Stimulated activated CD8-positive, alpha-beta memory T cell treated with anti-CD3 and anti-CD28 coated beads, Interleukin-12 subunit alpha, Interleukin-12 subunit beta, amount 100 ng/mL, for 4 hours (primary cell): ENCODE measurements around the gene OAT.

ENCODE experiments used
- DNase-seq: peaks from one replicate; pipeline ENCODE4 v3.0.0-alpha.2; 2020; ENCODE audit warnings: low read depth

Gene OAT

DNA sequence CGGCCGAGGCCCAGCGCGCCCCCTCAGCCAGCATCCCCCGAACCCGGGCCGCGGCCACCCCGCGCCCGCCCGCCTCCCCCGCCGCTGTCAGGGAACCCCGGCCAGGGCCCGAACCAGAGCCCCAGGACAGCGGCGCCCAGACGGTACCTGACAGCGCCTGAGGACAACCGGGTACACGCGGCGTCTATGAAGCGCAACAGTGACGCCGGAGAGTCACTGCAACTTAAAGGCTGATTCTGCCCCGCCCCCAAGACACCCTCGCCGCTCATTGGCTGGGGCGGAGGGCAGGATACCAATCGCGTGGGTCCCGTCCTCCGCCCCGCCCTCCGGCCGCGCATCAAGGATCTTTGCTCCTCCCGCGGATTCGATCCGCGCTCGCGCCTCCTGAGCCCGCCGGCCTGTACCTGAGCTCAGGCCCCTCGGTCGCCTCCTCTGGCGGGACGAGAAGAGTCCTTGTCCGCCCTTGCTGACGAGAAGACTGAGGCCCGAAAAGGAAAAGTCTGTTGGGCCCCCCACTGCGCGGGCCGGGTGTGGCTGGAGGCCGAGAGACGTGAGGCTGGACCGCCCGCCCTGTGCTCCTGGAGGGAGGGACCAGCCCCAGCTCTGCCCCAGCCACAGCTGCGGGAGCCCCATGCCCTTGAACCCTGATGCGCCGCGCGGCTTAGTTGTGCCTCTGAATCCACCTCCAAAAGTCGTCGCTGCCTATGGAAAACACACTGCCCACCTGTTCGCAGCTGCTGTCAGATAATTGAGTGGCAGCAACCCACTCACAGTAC, at the start of gene OAT:
TSS of gene OAT (minus strand) at position 198 of the 776 bp plus-strand sequence. CDS start 6,752 bp downstream, outside the sequence.
- DNase-seq = peak; percentile 90

DNA sequence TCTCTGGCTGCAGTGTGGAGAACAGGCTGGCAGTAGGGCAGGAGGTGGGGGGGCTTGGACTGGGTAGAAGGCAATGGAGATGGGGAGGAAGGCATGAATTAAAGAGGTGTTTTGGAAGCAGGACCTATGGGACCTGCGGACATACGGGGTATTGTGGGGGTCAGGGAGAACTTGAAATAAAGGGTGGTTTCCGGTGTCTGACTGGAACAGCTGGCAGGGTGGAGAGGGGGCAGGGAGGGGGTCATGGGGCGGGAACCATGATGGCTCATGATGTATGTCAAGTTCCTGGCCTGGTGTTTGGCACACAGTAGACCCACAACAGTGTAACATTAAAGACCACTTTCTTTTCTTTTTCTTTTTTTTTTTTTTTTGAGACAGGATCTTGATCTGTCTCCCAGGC, 48.4 kb upstream of the OAT start:
- no peak for DNase-seq

DNA sequence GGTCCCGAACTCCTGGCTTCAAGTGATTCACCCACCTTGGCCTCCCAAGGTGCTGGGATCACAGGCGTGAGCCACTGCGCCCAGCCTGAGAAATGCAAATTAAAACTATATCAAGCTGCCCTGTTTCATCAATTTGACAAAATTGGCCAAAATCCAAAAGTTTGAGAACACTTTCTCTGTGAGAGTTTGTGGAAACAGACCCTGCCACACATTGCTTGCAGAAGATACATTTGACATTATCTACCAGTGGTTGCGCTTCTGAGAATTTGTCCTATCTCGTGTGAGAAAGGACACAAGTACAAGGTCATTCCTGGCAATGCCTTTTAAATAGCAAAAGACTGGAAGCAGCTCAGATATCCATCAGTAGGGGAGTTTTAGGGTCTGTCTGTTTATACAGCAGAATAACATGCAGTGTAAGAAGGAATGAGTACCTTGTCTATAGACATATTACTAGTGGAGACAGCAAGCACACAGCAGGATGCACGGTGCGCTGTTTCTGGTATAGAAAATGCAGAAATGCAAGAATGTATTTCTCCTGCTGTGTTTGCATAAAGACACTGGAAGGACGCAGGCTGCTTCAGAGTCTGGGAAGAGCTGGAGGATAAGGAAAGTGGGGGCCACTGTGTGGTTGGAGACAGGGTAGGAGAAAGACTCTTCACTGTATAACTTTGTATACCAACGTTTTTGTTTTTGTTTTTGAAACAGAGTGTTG, 47.2 kb upstream of the OAT start:
- DNase-seq = no peak

DNA sequence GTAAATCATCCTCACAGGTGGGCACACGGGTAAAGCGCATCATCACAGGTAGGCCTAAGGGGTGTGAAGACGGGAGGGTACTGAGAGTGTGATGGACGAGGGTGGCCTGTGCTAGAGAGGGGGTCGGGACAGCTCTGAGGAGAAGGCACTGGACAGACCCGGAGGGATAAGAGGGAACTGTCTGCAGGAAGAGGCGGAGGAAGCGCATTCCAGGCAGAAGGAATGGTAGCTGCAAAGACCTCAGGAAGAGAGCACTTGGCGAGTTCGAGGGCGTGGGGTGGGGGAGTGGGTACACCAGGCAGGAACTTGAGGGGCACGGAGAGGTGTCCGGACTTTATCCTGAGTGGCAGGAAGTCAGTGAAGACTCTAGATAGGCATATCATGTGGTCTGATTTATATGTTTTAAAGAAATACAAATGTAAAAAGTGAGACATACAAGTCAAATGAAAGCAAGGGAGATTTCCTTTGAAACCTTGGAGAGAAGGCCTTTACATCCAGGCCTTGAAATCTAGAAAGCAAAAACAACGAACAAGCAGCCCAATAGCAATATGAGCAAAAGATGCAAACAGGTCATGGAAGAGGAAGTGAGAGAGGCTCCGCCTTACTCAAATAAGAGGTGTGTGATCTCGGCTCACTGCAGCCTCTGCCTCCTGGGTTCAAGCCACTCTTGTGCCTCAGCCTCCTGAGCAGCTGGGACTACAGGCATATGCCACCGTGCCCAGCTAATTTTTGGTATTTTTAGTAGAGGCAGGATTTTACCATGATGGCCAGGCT, 46.5 kb upstream of the OAT start:
- DNase-seq = no peak

DNA sequence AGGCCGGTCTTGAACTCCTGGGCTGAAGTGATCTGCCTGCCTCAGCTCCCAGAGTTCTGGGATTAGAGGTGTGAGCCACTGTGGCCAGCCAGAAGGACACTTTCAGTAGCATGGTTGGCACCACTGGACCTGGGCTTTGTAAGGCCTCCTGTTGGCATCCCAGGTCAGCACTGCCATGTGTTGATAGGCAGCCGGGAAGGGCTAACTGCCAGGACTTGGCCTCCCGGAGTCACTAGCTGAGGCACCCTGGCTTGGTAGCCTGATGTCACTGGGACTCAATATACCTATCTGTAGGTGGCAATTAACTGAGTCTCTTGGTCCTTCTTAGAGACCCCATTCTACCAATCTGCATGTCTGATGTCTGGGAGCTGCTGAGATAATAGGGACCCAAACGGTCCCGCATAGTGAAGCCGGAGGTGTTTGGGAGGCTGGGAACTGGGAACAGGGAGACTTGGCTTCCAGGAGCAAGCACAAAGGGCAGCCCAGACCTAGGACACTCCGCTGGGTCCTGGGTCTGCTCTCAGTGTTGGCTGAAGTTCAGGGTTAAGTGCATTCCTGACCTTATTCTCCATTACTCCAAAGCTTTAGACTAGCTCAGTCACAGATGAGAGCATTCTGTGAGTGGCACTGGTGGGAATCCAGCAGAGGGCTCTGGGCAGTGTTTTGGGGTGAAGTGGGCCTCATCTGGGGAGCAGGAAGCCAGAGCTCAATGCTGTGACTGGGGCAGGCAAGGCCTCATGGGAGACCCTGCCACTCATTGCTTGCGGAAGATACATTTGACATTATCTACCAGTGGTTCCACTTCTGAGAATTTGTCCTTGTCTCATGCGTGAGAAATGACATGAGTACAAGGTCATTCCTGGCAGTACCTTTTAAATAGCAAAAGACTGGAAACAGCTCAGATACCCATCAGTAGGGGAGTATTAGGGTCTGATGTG, 45.6 kb upstream of the OAT start:
- no peak for DNase-seq

DNA sequence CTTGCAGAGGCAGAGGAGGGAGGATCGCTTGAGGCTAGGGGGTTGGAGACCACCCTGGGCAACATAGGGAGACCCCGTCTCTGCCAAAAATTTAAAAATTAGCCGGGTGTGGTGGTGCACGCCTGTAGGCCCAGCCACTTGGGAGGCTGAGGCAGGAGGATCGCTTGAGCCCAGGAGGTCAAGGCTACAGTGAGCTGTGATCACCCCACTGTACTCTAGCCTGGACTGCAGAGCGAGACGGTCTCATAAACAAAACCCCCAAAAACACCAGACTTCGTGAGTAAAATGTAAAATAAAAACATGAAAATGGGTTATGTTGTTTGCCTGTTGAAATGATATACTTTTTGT, 43.6 kb upstream of the OAT start:
- no peak for DNase-seq

DNA sequence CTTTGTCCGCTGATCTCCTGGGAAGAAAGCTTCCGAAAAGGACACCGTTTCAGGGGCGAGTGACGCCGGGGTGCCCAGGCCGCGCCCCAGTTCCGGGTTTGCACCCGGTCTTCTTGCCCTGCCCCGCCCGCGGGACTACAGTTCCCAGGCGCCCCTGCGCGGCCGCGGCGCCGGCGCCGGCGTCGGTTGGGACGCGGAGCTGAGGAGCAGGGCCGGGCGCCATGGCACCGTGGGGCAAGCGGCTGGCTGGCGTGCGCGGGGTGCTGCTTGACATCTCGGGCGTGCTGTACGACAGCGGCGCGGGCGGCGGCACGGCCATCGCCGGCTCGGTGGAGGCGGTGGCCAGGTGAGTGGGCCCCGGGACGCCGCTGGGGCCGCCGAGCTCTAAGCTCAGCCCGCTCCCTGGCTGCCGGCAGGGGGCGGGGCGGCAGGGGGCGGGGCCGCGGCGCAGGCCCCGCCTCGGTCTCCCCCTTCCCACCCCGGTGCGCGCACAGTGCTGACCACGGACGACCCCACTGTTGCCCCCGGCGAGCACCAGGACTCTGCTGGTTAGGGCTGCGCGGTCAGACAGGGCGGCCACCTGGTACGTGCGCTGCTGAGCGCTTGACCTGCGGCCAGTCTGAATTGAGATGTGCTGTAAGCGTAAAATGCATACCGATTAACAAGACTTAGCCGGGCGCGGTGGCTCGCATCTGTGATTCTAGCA, 43.1 kb upstream of the OAT start, which contains the start of gene LHPP:
TSS of gene LHPP (plus strand) at position 182 of the 706 bp plus-strand sequence. CDS start at position 222, 40 bp downstream.
- peak; percentile 79 for DNase-seq

DNA sequence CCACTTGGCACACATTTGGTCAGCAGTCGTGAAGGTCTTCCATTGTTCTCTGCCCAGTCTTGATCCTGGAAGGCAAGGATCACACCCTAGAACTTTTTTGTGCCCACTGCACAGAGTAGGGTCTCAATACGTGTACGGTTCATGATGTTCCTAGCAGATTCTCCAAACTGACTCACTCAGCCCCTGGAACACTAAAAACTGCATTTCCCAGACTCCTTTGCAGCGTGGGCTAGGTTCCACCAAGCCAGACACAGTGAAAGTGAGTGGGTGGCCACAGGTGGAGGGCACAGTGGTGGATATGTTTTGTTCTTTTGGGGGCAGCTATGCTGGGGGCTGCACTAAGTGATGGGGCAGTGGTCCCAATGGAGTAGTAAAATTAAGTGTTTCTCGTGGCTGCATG, 41.4 kb upstream of the OAT start:
- no peak for DNase-seq

DNA sequence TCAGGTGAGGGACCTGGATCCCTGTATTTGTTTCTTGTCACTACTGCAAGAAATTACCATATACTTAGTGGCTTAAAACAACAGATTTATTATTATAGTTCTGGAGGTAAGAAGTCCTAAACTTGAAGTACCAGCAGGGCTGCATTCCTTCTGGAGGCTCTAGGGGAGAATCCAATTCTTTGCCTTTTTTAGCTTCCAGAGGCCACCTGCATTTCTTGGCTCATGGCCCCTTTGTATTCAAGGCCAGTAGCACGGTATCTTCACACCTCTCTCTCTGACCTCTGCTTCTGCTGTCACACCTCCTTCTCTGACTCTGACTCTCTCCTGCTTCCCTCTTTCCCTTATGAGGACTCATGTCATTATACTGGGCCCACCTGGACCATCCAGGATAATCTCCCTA, 40.7 kb upstream of the OAT start:
- DNase-seq = no peak

DNA sequence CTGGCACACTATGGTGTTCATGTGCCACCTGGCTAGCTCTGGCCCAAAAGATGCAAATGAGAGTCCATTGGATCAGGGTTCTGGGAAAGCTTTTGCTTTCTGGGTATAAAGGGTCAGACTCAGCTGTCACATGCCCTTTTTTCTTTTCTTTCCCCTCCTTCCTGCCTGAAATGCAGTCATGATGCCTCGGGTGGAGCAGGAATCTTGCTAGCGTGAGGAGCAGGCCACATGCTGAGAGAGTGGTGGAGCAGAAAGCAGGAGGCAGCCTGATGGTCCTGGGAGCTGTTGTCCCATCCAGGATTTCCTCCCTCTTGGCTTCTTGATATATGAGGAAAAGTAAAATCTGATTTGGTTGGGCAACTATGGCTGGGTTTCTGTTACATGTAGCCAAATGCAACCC, 40.2 kb upstream of the OAT start:
- DNase-seq = no peak

DNA sequence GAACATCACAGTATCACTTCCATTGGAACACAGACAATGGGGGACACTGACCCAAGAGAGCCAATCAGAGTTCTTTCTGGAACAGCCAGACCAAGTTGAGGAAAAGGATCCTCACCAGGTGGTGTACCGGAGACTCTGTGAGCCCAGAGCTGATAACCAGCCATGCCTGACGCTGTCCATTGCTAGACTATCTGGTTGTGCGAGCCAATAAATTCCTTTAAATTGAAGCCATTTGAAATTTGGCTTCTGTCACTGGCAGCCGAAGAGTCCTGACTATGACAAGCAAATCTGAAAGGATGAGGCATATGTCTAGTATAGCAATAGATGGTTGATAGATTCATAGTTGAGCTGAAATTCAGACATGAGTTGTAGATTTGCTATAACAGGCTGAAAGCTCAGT, 39.8 kb upstream of the OAT start:
- no peak for DNase-seq

DNA sequence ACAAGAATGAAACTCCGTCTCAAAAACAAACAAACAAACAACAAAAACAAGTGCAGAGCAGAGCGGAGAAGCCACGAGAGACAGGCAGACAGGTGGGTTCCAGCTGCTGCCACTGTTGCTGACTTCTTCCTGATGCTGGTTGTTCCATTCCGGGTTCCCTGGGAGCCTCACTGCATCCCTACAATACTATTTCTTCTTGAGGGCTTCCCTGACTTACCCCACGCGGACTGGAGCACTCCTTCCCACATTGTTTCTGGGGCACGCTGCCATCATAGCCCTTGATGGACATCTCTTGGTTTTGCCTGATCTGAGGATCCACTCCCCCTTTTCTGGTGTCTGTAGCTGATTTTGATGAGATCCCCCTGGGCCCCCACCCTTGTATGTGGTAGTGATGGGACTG, 36.7 kb upstream of the OAT start:
- no peak for DNase-seq

DNA sequence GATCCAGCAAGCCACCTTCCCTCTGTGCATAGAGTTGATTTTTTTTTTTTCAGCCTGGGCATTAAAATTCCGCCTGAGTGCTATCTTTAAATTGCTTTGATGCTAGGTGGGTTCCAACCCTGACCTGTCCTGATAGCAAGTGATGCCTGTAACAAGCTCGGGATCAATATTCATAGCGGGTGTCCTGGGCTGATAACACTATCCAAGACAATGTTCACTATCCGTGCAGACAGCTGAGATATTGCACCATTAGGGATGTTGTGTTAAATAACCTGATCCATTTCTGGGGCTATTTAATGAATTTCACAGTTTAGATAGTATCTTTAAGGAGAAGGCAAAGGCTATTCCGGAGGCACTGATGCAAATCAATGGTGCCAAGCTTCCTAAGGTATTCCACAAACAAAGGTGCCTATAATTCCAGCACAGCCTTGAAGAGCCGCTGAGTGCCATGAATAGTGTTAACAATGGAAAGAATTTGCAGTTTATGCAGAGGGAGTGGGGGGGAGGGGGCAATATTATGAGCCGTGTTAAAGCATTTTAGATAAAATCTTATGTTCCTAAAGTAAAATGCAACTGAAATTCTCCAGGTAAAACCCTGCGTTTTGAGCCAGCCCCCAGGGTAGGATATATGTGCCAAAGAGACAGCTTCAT, 35.4 kb upstream of the OAT start:
- no peak for DNase-seq

DNA sequence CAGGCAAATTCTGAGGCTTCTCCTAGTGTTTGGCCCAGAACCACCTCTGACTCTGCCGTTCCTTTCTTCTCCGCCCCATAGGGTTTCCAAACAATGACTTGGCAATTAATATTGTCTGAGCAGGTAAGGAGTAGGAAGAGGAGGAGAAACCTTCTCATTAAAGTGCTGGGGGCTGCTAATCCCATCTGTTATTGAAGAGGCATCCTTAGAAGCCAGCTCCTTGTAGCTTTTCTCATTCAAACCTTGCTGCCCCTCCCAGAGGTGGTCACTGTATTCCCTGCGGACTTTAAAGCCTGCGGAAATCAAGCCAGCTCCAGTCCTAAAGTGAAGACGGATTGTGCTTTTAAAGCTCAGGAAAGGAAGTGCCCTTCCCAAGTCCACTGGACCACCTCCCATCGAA, 32.6 kb upstream of the OAT start:
- DNase-seq = no peak

DNA sequence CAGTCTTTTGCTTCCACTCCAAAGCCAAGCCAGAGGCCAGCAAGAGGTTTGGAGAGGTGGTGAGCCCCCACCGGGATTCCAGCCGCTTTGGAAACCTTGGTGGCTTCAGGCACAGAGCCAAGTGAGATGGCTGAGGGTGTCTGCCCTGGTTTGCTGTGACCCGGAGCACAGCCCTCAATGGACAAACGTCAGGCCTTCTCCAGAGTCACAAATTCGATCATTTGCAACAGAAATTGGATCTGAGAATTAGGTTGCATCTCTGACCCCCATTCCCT, 32.0 kb upstream of the OAT start:
- no peak for DNase-seq

DNA sequence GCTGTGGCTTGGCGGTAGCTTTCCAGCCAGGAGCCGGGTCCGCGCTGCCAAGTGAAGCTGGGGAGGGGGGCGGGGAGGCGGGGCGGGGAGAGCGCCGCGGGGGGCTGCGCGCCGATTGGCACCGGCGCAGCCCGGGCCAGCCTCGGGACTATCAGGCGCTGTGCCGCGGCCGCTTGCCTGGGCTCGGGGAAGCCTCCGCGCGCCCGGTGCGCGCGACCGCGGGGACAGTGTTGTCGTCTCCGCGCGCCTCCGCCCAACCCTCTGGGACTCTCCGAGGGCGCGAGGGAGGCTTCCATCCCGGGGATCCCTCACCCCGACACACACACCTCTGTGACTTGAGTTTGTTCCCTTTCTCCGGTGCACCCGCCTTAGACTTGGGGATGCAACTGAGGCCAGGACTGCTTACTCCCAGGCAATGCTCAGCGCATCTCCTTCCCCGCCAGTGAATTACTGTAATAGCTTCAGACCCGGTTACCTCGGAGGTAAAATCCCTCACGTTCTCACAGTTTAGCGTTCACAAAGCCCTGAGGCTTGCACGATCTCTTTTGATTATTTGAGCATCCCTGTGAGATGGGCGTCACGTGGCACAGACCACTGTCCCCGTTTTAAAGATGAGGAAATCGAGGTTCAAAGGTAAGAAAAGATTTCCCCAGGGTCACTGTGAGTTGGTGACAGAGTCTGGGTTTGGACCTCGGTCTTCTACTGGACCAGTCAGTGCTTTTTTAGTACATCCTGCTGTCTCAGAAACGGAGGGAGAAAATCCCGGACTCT, 31.5 kb upstream of the OAT start, which contains the start of gene NKX1-2:
TSS of gene NKX1-2 (minus strand) at position 24 of the 771 bp plus-strand sequence. CDS start 92 bp downstream, outside the sequence.
- DNase-seq = no peak

DNA sequence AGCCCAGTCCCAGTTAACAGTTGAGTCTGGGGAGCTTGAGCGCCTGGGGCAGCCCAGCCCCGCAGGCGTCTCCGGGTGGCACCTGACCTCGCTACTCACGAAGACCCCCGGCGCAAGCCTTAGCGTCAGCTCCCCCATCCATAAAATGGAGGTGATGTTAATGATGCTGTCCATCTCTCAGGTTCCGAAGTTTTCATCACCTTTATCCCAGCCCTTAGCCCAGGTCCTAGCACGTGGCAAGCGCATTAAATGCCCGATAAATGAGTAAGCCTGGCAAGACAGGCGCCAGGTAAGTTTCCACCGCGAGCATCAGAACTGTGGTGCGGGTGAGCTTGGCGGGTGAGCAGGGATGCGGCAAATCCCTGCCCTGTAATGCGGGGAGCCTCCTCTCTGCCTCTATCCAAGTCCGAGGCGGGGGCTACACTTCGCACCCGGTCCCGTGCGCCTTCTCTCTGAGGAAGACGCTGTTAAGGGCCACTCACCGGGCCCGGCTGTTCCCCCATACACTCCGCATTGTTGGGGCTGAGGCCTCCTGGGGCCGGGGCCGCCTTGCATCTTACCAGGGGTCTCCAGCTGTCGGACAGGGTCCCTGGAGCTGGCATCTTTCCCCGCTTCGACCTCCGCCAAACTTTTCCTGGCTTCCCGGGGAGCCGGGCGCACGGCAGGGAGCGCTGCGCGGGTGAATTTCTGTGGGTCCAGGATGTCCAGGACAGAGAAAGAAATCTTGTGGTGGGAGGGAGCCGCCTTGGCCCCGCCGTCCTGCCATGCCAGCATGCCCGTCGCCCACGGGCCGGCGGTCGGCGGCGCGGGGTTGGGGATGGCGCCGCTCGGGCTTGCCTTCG, 30.7 kb upstream of the OAT start:
- DNase-seq = no peak

DNA sequence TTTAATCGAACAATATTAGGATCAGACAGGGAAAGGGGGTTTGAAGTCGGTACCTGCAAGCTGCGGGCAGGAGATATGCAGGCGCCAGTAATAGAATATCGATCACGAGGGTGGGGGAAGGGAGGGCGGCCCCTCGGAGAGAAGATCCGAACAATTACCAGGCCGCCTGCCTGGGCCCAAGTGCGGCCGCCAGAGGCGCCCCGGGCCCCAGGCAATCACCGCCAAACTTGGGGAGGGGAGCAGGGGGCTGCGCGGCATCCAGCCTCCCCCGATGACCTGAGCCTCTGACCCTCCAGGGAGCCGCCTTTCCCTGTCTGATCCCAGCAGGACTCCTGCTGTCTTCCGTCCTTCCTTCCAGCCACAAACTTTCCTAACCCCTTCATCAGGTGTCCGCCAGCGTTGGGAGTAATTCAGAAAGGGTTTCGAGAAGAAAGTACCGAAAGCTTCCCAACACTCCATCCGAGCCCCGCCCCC, 30.0 kb upstream of the OAT start:
- DNase-seq = no peak
